ENCODE data around the gene PMPCA. TPM values are rescaled to one million over a fixed set of nuclear protein-coding genes. Genes with fewer than 3 reads are reported as not detected.

PMPCA gene
- total and polyA plus RNA-seq, 2 of the 8 experiments (the other 6 are each of a cell fraction or from before 2014, with no cell fraction given), result 60.0 to 88.2 TPM

DNA sequence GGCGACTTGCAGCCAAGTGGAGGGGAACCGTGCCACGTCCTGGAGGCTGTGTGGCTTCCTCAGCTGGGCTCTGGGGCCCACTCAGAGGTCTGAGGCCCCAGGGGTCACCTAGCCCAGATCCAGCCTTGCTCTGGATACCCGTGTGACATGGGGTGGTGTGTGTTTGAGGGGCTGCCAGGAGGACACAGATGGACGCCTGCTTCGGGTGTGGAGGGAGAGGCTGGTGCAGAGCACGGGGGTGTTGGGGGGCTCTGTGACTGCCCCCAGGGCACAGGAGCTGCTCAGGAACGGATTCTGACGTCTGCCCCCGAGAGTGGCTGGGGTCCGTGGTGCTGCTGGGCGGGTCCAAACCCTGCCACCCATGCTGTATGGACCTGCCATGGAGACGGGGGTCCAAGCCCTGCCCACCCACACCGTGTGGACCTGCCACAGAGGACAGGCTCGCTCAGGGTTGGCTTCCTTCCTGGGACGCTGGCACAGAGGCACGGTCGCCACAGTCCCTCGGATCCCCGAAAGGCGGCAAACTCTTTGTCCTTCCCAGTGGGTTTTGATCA is 18.7 kb downstream of the PMPCA start:
- H3K14ac ChIP-seq (ENCODE audit: insufficient read length), result no peak overlapping the region
- no peaks in the 10 kb centered on the region for H3K27me3 ChIP-seq (replicated peaks in 1 of 4; ENCODE audit: control insufficient read depth in 3 of 4, extremely low read depth in 1 of 4, insufficient read depth in 3 of 4, low read length in 3 of 4)
- FAIRE-seq (no peak), DNase-seq (ENCODE audit: low read depth in 1 of 2, low spot score in 2 of 2) (no peak)
- no peak overlapping the region for H3K27ac ChIP-seq (ENCODE audit: low read depth, low read length)
- H4K91ac ChIP-seq (replicated peaks; ENCODE audit: insufficient read length, low read length), result no peak overlapping the region
- H2BK5ac ChIP-seq (ENCODE audit: low read depth, low read length), result no peak overlapping the region
- H3K4ac ChIP-seq (replicated peaks; ENCODE audit: insufficient read length, low read depth, low read length), result no peak overlapping the region
- no peak overlapping the region for H2BK12ac ChIP-seq (ENCODE audit: low read depth, low read length)
- no peak overlapping the region for H3K56ac ChIP-seq (replicated peaks; ENCODE audit: insufficient read length, low read depth, low read length)
- H4K5ac ChIP-seq (ENCODE audit: insufficient read length, low read depth, low read length), result no peak overlapping the region
- H3K23me2 ChIP-seq (ENCODE audit: low read depth, low read length), result no peaks in the 10 kb centered on the region
- H2BK20ac ChIP-seq (ENCODE audit: low read length), result no peak overlapping the region
- H3K4me2 ChIP-seq (ENCODE audit: insufficient read depth in 1 of 2, low read depth in 2 of 2, low read length in 2 of 2), result no peak overlapping the region
- H3K79me2 ChIP-seq (ENCODE audit: control insufficient read depth in 1 of 2, insufficient read depth in 2 of 2, low read length in 2 of 2), result no peaks in the 10 kb centered on the region
- no peaks in the 10 kb centered on the region for H3K9me3 ChIP-seq (ENCODE audit: insufficient read depth in 2 of 2, low read depth in 1 of 2, low read length in 1 of 2)
- H3K79me1 ChIP-seq (ENCODE audit: low read depth, low read length), result no peaks in the 10 kb centered on the region
- H2BK15ac ChIP-seq (ENCODE audit: low read length), result no peak overlapping the region
- H3K23ac ChIP-seq (ENCODE audit: insufficient read length), result no peak overlapping the region
- no peaks in the 10 kb centered on the region for H3K4me1 ChIP-seq (replicated peaks in 1 of 4; ENCODE audit: control insufficient read depth in 3 of 4, insufficient read depth in 4 of 4, low read length in 3 of 4)
- ChIA-PET CTCF (ENCODE audit: partially characterized antibody) (interaction anchor here (2.0 kb wide), 1 partner anchor 202 kb away, joined by 6 read pairs; no protein-coding TSS in a partner anchor), POLR2A (ENCODE audit: partially characterized antibody) (interaction anchor here (0.6 to 2.1 kb wide), 6 partner anchors 10 to 54 kb away, joined by 3 to 10 read pairs (median 3); no protein-coding TSS in a partner anchor)
- H3K4me3 ChIP-seq (ENCODE audit: extremely low read depth in 1 of 4, insufficient read depth in 2 of 4, low read depth in 3 of 4, low read length in 4 of 4), result no peak overlapping the region
- no peak overlapping the region for H2BK120ac ChIP-seq (replicated peaks; ENCODE audit: low read depth, low read length)
- H2AFZ ChIP-seq (ENCODE audit: low read length), result no peak overlapping the region
- no peak overlapping the region for H3K9ac ChIP-seq (replicated peaks in 1 of 4; ENCODE audit: extremely low read depth in 1 of 4, low read depth in 3 of 4, low read length in 3 of 4)
- no peak overlapping the region for H4K8ac ChIP-seq (ENCODE audit: extremely low read depth, insufficient read depth, low read length)
- H3K18ac ChIP-seq (ENCODE audit: extremely low read depth, low read length), result no peak overlapping the region
- WGBS, 2 experiments (ENCODE audit: extremely low coverage in 1 of 2, insufficient coverage in 1 of 2, insufficient read length in 1 of 2, insufficient replicate concordance in 2 of 2, low coverage in 1 of 2, low lambda C conversion rate in 2 of 2, missing lambda C conversion rate in 1 of 2), result 87% methylated on average over 20 of the region's 21 CpGs; no CpG with 5 or more reads in 1 of the 2 experiments
- H2AK5ac ChIP-seq (ENCODE audit: low read depth, low read length), result no peak overlapping the region
- peaks cover 0 to 6% of the 10 kb centered on the region in 2 experiments for H4K20me1 ChIP-seq (replicated peaks in 1 of 2; ENCODE audit: control insufficient read depth in 1 of 2, insufficient read depth in 2 of 2, low read length in 2 of 2)
- H3K36me3 ChIP-seq (ENCODE audit: control insufficient read depth in 2 of 4, insufficient read depth in 4 of 4, low read length in 3 of 4), result peaks cover 2 to 20% (median 3%) of the 10 kb centered on the region in 4 experiments; a peak in 5 of 8 replicates
- no peak for TF ChIP-seq CBX5 (IDR thresholded peaks at IDR 0.05; ENCODE audit: low read depth, low read length)
- TF ChIP-seq, protein P1, sequence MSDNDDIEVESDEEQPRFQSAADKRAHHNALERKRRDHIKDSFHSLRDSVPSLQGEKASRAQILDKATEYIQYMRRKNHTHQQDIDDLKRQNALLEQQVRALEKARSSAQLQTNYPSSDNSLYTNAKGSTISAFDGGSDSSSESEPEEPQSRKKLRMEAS (IDR thresholded peaks at IDR 0.05), result no peak
- TF ChIP-seq RXRA (IDR thresholded peaks at IDR 0.05; ENCODE audit: insufficient read depth, low read depth, low read length), result no peak
- TF ChIP-seq SP4 (IDR thresholded peaks at IDR 0.05; ENCODE audit: low read length), result no peak
- TF ChIP-seq HDAC6 (IDR thresholded peaks at IDR 0.05; ENCODE audit: low read depth, low read length), result no peak
- TF ChIP-seq, protein P2, sequence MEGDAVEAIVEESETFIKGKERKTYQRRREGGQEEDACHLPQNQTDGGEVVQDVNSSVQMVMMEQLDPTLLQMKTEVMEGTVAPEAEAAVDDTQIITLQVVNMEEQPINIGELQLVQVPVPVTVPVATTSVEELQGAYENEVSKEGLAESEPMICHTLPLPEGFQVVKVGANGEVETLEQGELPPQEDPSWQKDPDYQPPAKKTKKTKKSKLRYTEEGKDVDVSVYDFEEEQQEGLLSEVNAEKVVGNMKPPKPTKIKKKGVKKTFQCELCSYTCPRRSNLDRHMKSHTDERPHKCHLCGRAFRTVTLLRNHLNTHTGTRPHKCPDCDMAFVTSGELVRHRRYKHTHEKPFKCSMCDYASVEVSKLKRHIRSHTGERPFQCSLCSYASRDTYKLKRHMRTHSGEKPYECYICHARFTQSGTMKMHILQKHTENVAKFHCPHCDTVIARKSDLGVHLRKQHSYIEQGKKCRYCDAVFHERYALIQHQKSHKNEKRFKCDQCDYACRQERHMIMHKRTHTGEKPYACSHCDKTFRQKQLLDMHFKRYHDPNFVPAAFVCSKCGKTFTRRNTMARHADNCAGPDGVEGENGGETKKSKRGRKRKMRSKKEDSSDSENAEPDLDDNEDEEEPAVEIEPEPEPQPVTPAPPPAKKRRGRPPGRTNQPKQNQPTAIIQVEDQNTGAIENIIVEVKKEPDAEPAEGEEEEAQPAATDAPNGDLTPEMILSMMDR (IDR thresholded peaks at IDR 0.05; ENCODE audit: control extremely low read depth in 1 of 3, insufficient read depth in 1 of 3, low read depth in 1 of 3, low read length in 3 of 3), result no peak
- no peak for TF ChIP-seq JUN (IDR thresholded peaks at IDR 0.05; ENCODE audit: low read depth, low read length)
- TF ChIP-seq, protein P3, sequence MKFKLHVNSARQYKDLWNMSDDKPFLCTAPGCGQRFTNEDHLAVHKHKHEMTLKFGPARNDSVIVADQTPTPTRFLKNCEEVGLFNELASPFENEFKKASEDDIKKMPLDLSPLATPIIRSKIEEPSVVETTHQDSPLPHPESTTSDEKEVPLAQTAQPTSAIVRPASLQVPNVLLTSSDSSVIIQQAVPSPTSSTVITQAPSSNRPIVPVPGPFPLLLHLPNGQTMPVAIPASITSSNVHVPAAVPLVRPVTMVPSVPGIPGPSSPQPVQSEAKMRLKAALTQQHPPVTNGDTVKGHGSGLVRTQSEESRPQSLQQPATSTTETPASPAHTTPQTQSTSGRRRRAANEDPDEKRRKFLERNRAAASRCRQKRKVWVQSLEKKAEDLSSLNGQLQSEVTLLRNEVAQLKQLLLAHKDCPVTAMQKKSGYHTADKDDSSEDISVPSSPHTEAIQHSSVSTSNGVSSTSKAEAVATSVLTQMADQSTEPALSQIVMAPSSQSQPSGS (IDR thresholded peaks at IDR 0.05; ENCODE audit: low read length), result no peak
- TF ChIP-seq CHD1 (IDR thresholded peaks at IDR 0.05; ENCODE audit: low read depth, low read length), result no peak

Data from H1 (cell line).